GM19467 (cell line): ENCODE data around the gene ECE1.

Experiments
- ATAC-seq: cut with Tn5 transposase; IDR thresholded peaks from one replicate; pipeline ENCODE4 v1.9.1; 2021; ENCODE audit warnings: mild to moderate bottlenecking, moderate library complexity; ENCODE audit not compliant: unreplicated experiment

The ECE1 gene

GRCh38 chr1:21255284-21255942 is 34.9 kb downstream of the ECE1 start:
- no peak for ATAC-seq

- no peak for ATAC-seq
Measured at GRCh38 chr1:21254335-21254951, 35.8 kb downstream of the ECE1 start.

GRCh38 chr1:21251773-21252471 is 38.3 kb downstream of the ECE1 start:
- no peak for ATAC-seq

GRCh38 chr1:21249940-21250493 is 40.2 kb downstream of the ECE1 start:
- no peak for ATAC-seq

GRCh38 chr1:21247892-21248715 is 42.2 kb downstream of the ECE1 start:
- ATAC-seq, result no peak

- no peak for ATAC-seq
Measured at GRCh38 chr1:21246905-21247642, 43.2 kb downstream of the ECE1 start.

- no peak for ATAC-seq
Measured at GRCh38 chr1:21245688-21246229, 44.5 kb downstream of the ECE1 start.

- ATAC-seq, result no peak
Measured at GRCh38 chr1:21244986-21245687, 45.1 kb downstream of the ECE1 start.

GRCh38 chr1:21244154-21244553 is 46.1 kb downstream of the ECE1 start:
- ATAC-seq, result no peak

GRCh38 chr1:21242846-21243245 is 47.4 kb downstream of the ECE1 start:
- no peak for ATAC-seq

- ATAC-seq, result no peak
Measured at GRCh38 chr1:21241771-21242581, 48.3 kb downstream of the ECE1 start.

GRCh38 chr1:21240706-21241105 is 49.6 kb downstream of the ECE1 start:
- no peak for ATAC-seq

- ATAC-seq, result no peak
Measured at GRCh38 chr1:21239221-21239620, 51.0 kb downstream of the ECE1 start.

- no peak for ATAC-seq
Measured at GRCh38 chr1:21238141-21238800, 52.0 kb downstream of the ECE1 start.

- ATAC-seq, result no peak
Measured at GRCh38 chr1:21237446-21238088, 52.7 kb downstream of the ECE1 start.

- ATAC-seq, result no peak
Measured at GRCh38 chr1:21236178-21236577, 54.1 kb downstream of the ECE1 start.

- ATAC-seq, result no peak
Measured at GRCh38 chr1:21234779-21235178, 55.5 kb downstream of the ECE1 start.

- no peak for ATAC-seq
Measured at GRCh38 chr1:21233490-21233889, 56.8 kb downstream of the ECE1 start.
